ENCODE results near the gene GNE.
"Not testable (repeated sequence)": the region's sequence is repeated elsewhere in the genome, so short reads cannot be mapped to it uniquely, and the experiment has no call there.

GNE gene

GRCh38 chr9:36273354-36273753, 15.1 kb upstream of the GNE start:
- H3K9me3 ChIP-seq (ENCODE audit: control insufficient read depth, insufficient read depth, low read depth, low read length); H3K27ac ChIP-seq (ENCODE audit: extremely low read depth, low read depth, low read length); H3K36me3 ChIP-seq (ENCODE audit: control insufficient read depth in 2 of 2, insufficient read depth in 1 of 2, low read length in 2 of 2); H3K4me3 ChIP-seq (ENCODE audit: low read depth, low read length); H3K4me1 ChIP-seq (ENCODE audit: control insufficient read depth, insufficient read depth, low read length): not testable (repeated sequence)
- ChIA-PET POLR2A (interaction anchor here (2.2 kb wide), 1 partner anchor 15 kb away, joined by 10 read pairs; the partner anchor contains the start of gene GNE), CTCF (interaction anchor here (0.7 kb wide), 2 partner anchors 21 to 57 kb away, joined by 3 to 5 read pairs; no protein-coding TSS in a partner anchor)

GRCh38 chr9:36268007-36268427, 9.8 kb upstream of the GNE start:
- no peak overlapping the region for H3K27ac ChIP-seq (ENCODE audit: extremely low read depth, low read depth, low read length)
- H3K4me3 ChIP-seq (ENCODE audit: low read depth, low read length): no peak overlapping the region
- TF ChIP-seq INSM2 (tag by site-specific recombination; IDR thresholded peaks at IDR 0.05) (no peak), ZNF175 (tag by site-specific recombination; IDR thresholded peaks at IDR 0.05) (no peak), ZBTB11 (tag by site-specific recombination; conservative IDR thresholded peaks at IDR 0.05; ENCODE audit: low read depth) (no peak), CTCF (tag by site-specific recombination; IDR thresholded peaks at IDR 0.05) (no peak), FEZF1 (tag by site-specific recombination; IDR thresholded peaks at IDR 0.05) (no peak), GLI2 (tag by site-specific recombination; IDR thresholded peaks at IDR 0.05; ENCODE audit: borderline replicate concordance, low read depth) (no peak)
- H3K4me1 ChIP-seq (ENCODE audit: control insufficient read depth, insufficient read depth, low read length): no peaks in the 10 kb centered on the region
- H3K9me3 ChIP-seq (ENCODE audit: control insufficient read depth, insufficient read depth, low read depth, low read length): no peaks in the 10 kb centered on the region
- ChIA-PET POLR2A (interaction anchor here (0.6 to 3.0 kb wide), 3 partner anchors 8 to 33 kb away, joined by 3 to 14 read pairs (median 4); partner anchors contain the start of gene GNE), CTCF (interaction anchor here (0.8 kb wide), 2 partner anchors 9 to 20 kb away, joined by 3 to 5 read pairs; partner anchors contain the start of gene GNE)
- no peaks in the 10 kb centered on the region for H3K36me3 ChIP-seq (ENCODE audit: control insufficient read depth in 2 of 2, insufficient read depth in 1 of 2, low read length in 2 of 2)

DNA sequence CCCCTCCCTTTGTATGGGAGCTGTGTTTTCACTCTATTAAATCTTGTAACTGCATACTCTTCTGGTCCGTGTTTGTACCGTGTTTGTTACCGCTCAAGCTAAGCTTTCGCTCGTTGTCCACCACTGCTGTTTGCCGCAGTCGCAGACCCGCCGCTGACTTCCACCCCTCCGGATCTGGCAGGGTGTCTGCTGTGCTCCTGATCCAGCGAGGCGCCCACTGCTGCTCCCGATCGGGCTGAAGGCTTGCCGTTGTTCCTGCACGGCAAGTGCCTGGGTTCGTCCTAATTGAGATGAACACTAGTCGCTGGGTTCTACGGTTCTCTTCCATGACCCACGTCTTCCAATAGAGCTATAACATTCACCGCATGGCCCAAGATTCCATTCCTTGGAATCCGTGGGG, 6.6 kb upstream of the GNE start:
- Histone ChIP-seq H3K9me3 (ENCODE audit: control insufficient read depth, insufficient read depth, low read depth, low read length) (no peaks in the 10 kb centered on the region), H3K4me1 (ENCODE audit: control insufficient read depth, insufficient read depth, low read length) (no peaks in the 10 kb centered on the region), H3K27ac (ENCODE audit: extremely low read depth, low read depth, low read length) (no peak overlapping the region), H3K4me3 (ENCODE audit: low read depth, low read length) (no peak overlapping the region), H3K36me3 (ENCODE audit: control insufficient read depth in 2 of 2, insufficient read depth in 1 of 2, low read length in 2 of 2) (no peaks in the 10 kb centered on the region)
- CTCF ChIA-PET: interaction anchor here (0.6 to 1.1 kb wide), 3 partner anchors 12 to 202 kb away, joined by 3 to 7 read pairs (median 5); no protein-coding TSS in a partner anchor
- POLR2A ChIA-PET: no interaction called here
- TF ChIP-seq, protein P1, sequence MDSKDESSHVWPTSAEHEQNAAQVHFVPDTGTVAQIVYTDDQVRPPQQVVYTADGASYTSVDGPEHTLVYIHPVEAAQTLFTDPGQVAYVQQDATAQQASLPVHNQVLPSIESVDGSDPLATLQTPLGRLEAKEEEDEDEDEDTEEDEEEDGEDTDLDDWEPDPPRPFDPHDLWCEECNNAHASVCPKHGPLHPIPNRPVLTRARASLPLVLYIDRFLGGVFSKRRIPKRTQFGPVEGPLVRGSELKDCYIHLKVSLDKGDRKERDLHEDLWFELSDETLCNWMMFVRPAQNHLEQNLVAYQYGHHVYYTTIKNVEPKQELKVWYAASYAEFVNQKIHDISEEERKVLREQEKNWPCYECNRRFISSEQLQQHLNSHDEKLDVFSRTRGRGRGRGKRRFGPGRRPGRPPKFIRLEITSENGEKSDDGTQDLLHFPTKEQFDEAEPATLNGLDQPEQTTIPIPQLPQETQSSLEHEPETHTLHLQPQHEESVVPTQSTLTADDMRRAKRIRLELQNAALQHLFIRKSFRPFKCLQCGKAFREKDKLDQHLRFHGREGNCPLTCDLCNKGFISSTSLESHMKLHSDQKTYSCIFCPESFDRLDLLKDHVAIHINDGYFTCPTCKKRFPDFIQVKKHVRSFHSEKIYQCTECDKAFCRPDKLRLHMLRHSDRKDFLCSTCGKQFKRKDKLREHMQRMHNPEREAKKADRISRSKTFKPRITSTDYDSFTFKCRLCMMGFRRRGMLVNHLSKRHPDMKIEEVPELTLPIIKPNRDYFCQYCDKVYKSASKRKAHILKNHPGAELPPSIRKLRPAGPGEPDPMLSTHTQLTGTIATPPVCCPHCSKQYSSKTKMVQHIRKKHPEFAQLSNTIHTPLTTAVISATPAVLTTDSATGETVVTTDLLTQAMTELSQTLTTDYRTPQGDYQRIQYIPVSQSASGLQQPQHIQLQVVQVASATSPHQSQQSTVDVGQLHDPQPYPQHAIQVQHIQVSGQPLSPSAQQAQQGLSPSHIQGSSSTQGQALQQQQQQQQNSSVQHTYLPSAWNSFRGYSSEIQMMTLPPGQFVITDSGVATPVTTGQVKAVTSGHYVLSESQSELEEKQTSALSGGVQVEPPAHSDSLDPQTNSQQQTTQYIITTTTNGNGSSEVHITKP (tag by site-specific recombination; IDR thresholded peaks at IDR 0.05): no peak
- TF ChIP-seq ZNF266 (tag by site-specific recombination; IDR thresholded peaks at IDR 0.05; ENCODE audit: low read depth) (no peak), ZBTB21 (tag by site-specific recombination; IDR thresholded peaks at IDR 0.05) (no peak), WT1 (tag by site-specific recombination; IDR thresholded peaks at IDR 0.05) (no peak), ELK4 (IDR thresholded peaks at IDR 0.05; ENCODE audit: borderline replicate concordance, low read depth, low read length) (no peak), ZNF280C (tag by site-specific recombination; IDR thresholded peaks at IDR 0.05) (no peak), ZNF324 (tag by site-specific recombination; IDR thresholded peaks at IDR 0.05) (no peak)
- TF ChIP-seq, protein P2, sequence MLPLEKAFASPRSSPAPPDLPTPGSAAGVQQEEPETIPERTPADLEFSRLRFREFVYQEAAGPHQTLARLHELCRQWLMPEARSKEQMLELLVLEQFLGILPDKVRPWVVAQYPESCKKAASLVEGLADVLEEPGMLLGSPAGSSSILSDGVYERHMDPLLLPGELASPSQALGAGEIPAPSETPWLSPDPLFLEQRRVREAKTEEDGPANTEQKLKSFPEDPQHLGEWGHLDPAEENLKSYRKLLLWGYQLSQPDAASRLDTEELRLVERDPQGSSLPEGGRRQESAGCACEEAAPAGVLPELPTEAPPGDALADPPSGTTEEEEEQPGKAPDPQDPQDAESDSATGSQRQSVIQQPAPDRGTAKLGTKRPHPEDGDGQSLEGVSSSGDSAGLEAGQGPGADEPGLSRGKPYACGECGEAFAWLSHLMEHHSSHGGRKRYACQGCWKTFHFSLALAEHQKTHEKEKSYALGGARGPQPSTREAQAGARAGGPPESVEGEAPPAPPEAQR (tag by site-specific recombination; IDR thresholded peaks at IDR 0.05): no peak
